IPS-NIHi11 (cell line): ENCODE measurements around the gene DONSON.
A peak's percentile ranks its signal among the peaks of the same experiment; 100 is the strongest.

ENCODE experiments used
- DNase-seq: peaks from one replicate; pipeline ENCODE4 v3.0.0; 2012; ENCODE audit warnings: mixed read lengths, low spot score

Gene DONSON

DNA sequence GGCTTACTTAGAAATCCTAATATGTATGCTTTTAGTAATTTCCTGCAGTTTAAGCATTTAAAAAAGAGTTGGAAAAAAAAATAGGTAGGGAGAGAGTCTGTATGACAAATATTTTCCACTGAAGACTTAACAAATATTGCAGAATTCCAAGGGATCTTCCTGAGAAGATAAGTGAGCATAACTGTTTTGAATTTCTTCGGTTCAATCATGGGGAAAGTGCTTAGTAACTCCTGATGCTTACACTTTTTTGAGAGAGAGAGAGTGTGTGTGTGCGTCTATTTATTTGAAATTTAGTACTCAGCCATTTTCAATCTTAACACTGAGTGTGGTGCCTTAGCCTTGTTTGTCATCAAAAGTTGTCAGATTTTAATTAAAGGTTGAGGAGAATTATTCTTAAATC is 27.1 kb downstream of the DONSON start:
- DNase-seq, result no peak

DNA sequence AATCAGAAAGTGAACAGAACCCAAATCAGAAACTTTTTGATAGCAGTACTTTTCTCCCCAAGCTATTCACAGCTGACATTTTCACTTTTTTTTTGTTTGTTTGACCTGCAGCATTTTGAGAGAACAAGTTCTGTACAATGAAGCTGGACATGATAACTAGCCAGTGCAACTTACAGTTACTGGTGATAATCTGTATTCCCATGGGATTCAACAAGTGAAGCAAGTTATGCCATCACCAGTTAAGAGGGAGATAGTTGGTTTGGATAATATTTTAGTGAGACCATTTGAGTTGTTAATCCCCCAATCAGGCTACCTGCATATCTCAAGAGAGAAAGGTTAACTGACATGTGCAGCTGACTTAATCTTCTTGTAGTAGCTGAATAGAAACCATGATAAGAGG is 27.5 kb downstream of the DONSON start:
- DNase-seq, result no peak

DNA sequence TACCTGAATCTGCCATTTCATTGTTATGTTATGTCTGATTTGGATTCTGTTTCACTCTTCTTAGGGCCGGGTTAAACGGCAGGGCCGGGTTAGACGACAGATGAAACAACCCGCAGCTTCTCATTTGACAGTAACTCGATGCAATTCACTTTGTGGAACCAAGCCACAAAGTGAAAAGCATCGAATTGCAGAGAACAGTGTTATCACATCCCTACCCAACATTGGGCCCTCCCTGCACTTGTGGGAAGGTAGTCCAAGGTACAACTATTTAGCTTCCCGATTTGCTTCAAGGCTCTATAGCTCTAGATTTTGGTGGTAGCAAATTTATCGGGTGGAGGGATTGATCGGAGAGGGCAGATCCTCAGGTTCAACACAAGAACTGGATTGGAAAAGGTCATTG is 28.7 kb downstream of the DONSON start:
- no peak for DNase-seq

DNA sequence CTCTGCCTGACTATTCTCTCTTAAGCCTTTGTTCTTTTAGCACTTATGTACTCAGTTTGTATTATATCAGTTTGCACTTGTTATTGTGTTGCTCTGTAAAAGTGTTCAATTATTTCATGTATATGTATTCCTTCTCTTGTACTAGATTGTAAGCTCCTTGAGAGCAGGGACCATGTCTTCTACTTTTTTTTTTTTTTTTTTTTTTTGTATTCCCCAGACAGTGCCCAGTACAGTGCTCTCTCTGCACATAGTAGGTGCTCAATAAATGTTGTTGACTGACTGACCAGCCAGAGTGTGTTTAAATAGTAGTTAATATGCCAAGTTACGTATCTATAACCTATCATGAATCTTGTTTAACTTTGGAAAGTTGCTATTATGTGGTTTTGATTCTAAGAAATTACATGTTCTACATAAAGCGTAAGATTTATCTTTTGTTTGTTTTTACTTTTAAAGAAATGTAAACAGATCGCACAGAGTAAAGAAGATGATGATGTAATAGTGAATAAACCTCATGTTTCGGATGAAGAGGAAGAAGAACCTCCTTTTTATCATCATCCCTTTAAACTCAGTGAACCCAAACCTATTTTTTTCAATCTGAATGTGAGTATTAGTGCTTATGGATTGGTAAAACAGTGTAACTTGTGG is 29.6 kb downstream of the DONSON start:
- DNase-seq, result no peak

DNA sequence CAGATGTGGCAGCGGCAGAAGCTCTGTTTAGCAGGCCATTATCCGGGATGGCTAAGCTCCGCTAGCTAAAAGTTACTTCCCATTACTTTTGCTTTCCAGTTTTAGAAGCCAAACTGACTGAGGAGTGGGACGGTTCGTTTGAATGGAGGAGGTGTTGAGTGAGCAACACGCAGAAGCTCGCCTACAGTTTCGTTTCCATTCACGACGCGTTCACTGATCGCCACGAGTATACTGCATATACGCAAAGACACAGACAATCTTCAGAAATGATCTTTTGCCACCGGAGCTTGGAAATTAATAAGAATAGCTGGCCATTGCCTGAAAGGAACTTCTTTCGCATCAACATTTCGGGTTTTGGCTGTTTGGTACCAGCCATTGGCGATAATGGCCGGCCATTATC is 31.0 kb downstream of the DONSON start:
- no peak for DNase-seq

DNA sequence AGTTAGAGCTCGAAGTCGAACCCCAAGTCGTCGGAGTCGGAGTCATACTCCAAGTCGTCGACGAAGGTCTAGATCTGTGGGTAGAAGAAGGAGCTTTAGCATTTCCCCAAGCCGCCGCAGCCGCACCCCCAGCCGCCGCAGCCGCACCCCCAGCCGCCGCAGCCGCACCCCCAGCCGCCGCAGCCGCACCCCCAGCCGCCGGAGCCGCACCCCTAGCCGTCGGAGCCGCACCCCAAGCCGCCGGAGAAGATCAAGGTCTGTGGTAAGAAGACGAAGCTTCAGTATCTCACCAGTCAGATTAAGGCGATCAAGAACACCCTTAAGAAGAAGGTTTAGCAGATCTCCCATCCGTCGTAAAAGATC is 33.5 kb downstream of the DONSON start:
- DNase-seq, result no peak

DNA sequence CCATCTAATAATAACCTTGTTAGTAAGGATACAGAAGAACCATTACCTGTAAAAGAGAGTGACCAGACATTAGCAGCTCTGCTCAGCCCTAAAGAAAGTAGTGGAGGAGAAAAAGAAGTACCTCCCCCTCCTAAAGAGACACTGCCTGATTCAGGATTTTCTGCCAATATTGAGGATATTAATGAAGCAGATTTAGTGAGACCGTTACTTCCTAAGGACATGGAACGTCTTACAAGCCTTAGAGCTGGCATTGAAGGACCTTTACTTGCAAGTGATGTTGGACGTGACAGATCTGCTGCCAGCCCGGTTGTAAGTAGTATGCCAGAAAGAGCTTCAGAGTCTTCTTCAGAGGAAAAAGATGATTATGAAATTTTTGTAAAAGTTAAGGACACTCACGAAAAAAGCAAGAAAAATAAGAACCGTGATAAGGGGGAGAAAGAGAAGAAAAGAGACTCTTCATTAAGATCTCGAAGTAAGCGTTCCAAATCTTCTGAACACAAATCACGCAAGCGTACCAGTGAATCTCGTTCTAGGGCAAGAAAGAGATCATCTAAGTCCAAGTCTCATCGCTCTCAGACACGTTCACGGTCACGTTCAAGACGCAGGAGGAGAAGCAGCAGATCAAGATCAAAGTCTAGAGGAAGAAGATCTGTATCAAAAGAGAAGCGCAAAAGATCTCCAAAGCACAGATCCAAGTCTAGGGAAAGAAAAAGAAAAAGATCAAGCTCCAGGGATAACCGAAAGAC is 34.1 kb downstream of the DONSON start:
- DNase-seq, result no peak

DNA sequence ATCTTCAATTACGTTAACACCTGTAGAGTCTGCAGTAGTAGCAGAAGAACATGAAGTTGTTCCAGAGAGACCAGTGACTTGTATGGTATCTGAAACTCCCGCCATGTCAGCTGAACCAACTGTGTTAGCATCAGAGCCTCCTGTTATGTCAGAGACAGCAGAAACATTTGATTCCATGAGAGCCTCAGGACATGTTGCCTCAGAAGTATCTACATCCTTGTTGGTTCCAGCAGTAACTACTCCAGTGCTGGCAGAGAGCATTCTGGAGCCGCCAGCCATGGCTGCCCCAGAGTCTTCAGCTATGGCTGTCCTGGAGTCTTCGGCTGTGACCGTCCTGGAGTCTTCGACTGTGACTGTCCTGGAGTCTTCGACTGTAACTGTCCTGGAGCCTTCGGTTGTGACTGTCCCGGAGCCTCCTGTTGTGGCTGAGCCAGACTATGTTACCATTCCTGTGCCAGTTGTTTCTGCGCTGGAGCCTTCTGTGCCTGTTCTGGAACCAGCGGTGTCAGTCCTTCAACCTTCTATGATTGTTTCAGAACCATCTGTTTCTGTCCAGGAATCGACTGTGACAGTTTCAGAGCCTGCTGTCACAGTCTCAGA is 35.4 kb downstream of the DONSON start:
- no peak for DNase-seq

DNA sequence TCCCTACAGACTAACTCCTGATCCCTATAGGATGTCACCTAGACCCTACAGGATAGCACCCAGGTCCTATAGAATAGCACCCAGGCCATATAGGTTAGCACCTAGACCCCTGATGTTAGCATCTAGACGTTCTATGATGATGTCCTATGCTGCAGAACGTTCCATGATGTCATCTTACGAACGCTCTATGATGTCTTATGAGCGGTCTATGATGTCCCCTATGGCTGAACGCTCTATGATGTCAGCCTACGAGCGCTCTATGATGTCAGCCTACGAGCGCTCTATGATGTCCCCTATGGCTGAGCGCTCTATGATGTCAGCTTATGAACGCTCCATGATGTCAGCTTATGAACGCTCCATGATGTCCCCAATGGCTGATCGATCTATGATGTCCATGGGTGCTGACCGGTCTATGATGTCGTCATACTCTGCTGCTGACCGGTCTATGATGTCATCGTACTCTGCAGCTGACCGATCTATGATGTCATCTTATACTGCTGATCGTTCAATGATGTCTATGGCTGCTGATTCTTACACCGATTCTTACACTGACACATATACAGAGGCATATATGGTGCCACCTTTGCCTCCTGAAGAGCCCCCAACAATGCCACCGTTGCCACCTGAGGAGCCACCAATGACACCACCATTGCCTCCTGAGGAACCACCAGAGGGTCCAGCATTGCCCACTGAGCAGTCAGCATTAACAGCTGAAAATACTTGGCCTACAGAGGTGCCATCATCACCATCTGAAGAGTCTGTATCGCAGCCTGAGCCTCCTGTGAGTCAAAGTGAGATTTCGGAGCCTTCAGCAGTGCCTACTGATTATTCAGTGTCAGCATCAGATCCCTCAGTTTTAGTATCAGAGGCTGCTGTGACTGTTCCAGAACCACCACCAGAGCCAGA is 36.1 kb downstream of the DONSON start:
- DNase-seq, result no peak

DNA sequence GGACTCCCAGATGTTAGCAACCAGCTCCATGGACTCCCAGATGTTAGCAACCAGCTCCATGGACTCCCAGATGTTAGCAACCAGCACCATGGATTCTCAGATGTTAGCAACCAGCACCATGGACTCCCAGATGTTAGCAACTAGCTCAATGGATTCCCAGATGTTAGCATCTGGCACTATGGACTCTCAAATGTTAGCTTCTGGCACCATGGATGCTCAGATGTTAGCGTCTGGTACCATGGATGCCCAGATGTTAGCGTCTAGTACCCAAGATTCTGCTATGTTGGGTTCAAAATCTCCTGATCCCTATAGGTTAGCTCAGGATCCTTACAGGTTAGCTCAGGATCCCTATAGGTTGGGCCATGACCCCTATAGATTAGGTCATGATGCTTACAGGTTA is 36.8 kb downstream of the DONSON start:
- no peak for DNase-seq

DNA sequence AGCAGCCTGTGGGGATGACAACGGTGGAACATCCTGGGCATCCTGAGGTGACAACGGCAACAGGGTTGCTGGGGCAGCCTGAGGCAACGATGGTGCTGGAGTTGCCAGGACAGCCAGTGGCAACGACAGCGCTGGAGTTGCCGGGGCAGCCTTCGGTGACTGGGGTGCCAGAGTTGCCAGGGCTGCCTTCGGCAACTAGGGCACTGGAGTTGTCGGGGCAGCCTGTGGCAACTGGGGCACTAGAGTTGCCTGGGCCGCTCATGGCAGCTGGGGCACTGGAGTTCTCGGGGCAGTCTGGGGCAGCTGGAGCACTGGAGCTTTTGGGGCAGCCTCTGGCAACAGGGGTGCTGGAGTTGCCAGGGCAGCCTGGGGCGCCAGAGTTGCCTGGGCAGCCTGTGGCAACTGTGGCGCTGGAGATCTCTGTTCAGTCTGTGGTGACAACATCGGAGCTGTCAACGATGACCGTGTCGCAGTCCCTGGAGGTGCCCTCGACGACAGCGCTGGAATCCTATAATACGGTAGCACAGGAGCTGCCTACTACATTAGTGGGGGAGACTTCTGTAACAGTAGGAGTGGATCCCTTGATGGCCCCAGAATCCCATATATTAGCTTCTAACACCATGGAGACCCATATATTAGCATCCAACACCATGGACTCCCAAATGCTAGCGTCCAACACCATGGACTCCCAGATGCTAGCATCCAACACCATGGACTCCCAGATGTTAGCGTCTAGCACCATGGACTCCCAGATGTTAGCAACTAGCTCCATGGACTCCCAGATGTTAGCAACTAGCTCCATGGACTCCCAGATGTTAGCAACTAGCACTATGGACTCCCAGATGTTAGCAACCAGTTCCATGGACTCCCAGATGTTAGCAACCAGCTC is 37.5 kb downstream of the DONSON start:
- DNase-seq, result no peak

DNA sequence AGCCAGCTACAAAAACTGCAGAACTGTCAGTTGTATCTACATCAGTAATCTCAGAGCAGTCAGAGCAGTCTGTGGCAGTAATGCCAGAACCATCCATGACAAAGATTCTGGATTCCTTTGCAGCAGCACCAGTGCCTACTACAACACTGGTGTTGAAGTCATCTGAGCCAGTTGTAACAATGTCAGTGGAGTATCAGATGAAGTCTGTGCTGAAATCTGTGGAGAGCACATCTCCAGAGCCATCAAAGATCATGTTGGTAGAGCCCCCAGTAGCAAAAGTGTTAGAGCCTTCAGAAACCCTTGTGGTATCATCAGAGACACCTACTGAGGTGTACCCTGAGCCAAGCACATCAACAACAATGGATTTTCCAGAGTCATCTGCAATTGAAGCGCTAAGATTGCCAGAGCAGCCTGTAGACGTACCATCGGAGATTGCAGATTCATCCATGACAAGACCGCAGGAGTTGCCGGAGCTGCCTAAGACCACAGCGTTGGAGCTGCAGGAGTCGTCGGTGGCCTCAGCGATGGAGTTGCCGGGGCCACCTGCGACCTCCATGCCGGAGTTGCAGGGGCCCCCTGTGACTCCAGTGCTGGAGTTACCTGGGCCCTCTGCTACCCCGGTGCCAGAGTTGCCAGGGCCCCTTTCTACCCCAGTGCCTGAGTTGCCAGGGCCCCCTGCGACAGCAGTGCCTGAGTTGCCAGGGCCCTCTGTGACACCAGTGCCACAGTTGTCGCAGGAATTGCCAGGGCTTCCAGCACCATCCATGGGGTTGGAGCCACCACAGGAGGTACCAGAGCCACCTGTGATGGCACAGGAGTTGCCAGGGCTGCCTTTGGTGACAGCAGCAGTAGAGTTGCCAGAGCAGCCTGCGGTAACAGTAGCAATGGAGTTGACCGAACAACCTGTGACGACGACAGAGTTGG is 38.4 kb downstream of the DONSON start:
- DNase-seq, result no peak

DNA sequence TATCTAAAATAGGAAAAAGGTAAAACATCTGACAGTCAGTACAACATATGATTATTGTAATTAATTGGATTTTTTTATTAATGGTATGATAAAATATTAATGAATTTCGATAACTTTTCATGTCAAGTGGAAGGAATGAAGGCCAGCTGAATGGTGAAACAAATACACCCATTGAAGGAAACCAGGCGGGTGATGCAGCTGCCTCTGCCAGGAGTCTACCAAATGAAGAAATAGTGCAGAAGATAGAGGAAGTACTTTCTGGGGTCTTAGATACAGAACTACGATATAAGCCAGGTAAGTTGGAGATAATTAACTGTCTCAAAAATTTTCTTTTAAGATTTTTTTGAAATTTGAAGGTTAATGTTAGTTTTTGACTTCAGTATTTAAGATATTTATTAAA is 42.4 kb downstream of the DONSON start:
- DNase-seq, result no peak

DNA sequence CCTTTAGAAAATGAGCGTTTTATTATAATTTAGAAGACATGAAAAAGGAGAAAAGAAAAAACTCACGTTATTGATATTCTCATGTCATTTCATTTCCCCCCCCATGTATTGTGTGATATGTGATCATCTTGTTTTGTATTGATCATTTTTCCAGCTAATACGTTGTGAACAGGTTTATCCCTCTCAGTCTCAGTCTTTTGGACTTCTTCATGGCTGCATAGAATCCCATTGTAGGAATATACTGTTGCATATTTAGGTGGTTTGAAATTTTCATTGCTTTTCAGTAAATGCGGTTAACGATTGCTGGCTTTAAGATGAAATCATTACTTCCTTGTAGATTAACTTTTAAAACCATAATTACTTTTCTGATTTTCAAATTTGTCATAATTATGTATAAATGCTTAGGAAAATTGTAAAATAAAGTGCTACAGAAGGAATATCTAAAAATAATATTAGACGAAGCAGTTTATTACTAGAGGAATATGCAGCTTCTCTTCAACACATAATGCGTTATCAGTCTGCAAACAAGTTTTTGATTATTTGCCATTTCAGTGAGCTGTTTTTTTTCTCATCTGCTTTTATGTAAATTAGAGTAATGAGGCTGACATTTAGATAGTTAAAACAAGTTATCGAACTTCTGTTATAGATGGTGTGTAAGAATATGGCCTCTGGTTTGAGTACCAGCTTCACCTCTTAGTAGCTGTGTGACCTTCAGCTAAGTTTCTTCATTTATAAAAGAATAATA is 43.9 kb downstream of the DONSON start:
- no peak for DNase-seq

DNA sequence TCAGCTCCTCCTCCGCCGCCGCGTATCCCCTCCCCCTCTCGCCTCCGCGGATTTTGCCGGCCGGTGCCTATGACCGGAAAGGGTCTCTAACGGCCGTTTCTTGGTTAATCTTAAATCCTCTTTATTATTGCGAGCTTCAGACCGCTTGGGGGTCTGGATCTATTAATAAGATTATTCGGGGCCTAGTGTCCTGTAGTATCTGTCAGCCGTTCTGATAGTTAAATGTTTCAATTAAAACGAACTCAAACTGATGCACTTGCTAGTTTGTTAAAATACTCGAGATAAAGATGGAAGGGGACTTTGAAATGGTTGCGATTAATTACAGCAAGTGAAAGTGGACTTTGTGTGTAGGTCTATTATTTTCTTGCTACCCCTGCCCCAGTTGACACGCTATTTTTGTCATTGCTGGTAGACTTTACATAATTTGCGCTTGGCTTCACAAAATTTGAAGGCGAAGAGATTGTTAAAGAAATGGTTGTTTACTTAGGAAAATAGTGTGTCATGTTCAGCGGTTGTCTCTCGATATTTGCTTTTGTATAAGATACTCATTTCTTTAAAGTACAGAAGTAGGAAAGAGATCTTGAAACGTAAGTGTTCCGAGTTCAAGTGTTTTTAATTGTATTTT is 44.9 kb downstream of the DONSON start:
- peak; percentile 54 for DNase-seq

DNA sequence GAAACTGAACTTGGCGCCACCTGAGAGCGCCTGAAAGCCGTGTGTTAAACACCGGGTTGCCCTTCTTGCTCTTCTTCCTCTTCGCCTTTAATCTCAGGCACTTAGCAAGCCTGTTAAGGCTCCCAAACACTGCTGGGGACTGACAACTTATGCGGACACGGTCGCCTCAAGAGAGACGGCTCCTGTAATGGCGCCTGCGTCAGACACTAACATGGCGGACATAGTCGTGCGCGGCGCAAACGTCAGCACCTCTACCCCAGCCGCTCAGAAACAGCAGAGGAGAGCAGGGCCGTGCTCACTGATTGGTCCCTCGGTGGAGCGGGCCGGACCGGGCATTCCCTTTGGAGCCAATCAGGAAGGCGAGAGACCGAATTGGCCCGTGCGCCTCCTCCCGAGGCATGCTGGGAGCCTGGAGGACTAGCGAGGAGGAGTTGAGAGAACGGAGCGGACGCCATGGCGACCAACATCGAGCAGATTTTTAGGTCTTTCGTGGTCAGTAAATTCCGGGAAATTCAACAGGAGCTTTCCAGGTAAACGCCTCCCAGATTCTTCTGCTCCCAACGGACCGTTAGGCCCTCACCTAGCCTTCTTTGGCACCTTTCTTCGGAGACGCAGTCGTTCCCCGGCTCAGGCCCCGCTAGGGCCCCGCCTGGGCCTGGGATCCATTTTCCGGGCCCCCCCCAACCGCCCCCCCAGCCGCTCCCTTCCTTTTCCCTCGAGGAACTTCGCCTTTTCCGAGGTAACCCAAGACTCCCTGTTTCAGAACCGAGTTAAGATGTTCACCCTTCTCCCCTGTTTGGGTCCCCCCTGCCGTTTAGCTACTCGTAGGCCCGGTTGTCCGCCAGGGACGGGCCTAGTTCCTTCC is 45.6 kb downstream of the DONSON start, which contains the start of gene SON:
Gene SON (plus strand): TSS at position 399 of the 865 bp plus-strand sequence. CDS start 55 bp downstream, at position 454.
- peak; percentile 96 for DNase-seq

DNA sequence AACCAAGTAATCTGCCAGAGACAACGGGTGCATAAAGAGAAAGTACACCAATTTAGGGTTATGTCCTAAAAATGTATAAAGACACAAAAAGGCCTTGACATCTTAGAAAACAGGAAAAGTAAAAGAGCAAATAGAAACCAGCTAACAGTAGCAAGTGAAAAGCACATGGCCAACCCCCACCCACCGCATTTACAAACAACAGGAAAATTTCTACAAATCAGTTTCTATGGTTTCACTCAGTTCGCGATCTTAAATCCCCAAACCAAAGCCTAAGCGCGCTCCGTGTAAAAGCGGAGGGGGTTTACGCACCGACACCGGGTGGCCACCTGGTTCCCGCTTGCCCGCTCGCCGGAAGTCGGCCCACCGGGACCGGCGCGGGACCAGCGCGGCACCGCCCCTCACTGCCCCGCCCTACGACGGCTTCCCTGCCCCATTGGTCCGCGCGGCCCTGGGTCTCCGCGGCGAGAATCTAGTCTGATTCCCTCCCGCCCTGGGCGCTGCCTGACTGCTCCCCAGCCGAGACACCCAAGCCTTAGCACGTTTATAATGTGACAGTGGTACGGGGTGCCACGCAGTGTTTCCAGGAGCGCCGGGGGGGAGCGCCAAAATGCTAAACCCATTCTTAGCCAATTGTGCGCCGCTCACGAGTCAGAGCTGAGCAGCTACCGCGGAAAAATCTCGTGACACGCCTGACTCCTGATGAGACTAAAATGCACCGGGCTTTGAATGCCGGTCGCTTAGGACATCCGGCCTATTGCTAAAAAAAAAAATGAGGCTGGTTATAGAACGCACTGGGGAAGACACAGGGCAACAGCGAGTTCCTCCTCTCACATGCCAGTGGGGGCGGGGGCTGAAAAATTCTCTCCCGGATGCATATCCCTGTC is 46.5 kb downstream of the DONSON start, which contains the start of gene GART:
Gene GART (minus strand): TSS at position 362 of the 884 bp plus-strand sequence. CDS start 2,802 bp downstream, outside the sequence.
- peak; percentile 91 for DNase-seq
